Caco-2 (cell line): ENCODE measurements around the gene ARHGEF28. TPM values are rescaled to one million over a fixed set of nuclear protein-coding genes. Genes with fewer than 3 reads are reported as not detected.

Source experiments
- BruUV-seq: library from RNA; stranded (reverse); fragments of 400-500 nt; replicated peaks from 2 replicates; lab custom pipeline; 2021; lab: Mats Ljungman, UMichigan
- CTCF ChIA-PET: fragments of 300-600 bp; sonication (Branson Sonifier 250); formaldehyde crosslinking; loops from one replicate; lab custom pipeline; 2022; ENCODE audit warnings: antibody characterized with exemption; lab: Charles Lee
- POLR2A ChIA-PET: fragments of 300-600 bp; sonication (Branson Sonifier 250); formaldehyde crosslinking; loops from one replicate; lab custom pipeline; 2022; ENCODE audit warnings: antibody characterized with exemption; lab: Charles Lee
- DNase-seq, 2 experiments: peaks; one replicate each; pipeline versions ENCODE4 v3.0.0 to v3.0.0-alpha.2; 2020 to 2022
- H3K27me3 ChIP-seq: replicated peaks from 2 replicates; pipeline ENCODE4 v1.6.0; 2011; ENCODE audit warnings: low read length; ENCODE audit not compliant: control insufficient read depth, insufficient read depth
- H3K36me3 ChIP-seq: 2 replicates; pipeline ENCODE4 v1.5.1; 2011; ENCODE audit warnings: low read length; ENCODE audit not compliant: control insufficient read depth, insufficient read depth
- H3K4me1 ChIP-seq: fragments of 250-450 bp; sonication (Bioruptor Pico); 2 replicates; pipeline ENCODE4 v1.5.1; 2020; ENCODE audit warnings: mild to moderate bottlenecking
- H3K4me3 ChIP-seq: 2 replicates; pipeline ENCODE4 v1.5.1; 2011; ENCODE audit warnings: low read depth, mild to moderate bottlenecking, control low read depth, low read length
- H3K9me3 ChIP-seq: fragments of 250-450 bp; sonication (Bioruptor Pico); 2 replicates; pipeline ENCODE4 v1.5.1; 2020; ENCODE audit warnings: mild to moderate bottlenecking, moderate library complexity
- H3K27ac Mint-ChIP-seq: one replicate; pipeline ENCODE4 v1.8.0; 2022; ENCODE audit warnings: mixed read lengths; ENCODE audit not compliant: unreplicated experiment
- H3K27me3 Mint-ChIP-seq: one replicate; pipeline ENCODE4 v1.8.0; 2022; ENCODE audit warnings: mixed read lengths; ENCODE audit not compliant: insufficient read depth, unreplicated experiment
- H3K36me3 Mint-ChIP-seq: one replicate; pipeline ENCODE4 v1.8.0; 2022; ENCODE audit warnings: mild to moderate bottlenecking, mixed read lengths; ENCODE audit not compliant: insufficient read depth, unreplicated experiment
- H3K4me1 Mint-ChIP-seq: one replicate; pipeline ENCODE4 v1.8.0; 2022; ENCODE audit warnings: low read depth, mixed read lengths; ENCODE audit not compliant: unreplicated experiment
- H3K4me3 Mint-ChIP-seq: one replicate; pipeline ENCODE4 v1.8.0; 2022; ENCODE audit warnings: mild to moderate bottlenecking, moderate library complexity, mixed read lengths; ENCODE audit not compliant: unreplicated experiment
- H3K9me3 Mint-ChIP-seq: one replicate; pipeline ENCODE4 v1.8.0; 2022; ENCODE audit warnings: mixed read lengths; ENCODE audit not compliant: unreplicated experiment
- intact Hi-C: fragments of 100-400 bp; cut with micrococcal nuclease; formaldehyde crosslinking; loops from one replicate; pipeline ENCODE4 v1.10.0; 2022; ENCODE audit not compliant: unreplicated experiment
- total RNA-seq: library from RNA; stranded (reverse); gene quantifications from 2 replicates; pipeline ENCODE4 v1.2.3, GENCODE V29; 2022
- TF ChIP-seq, protein P1 (sequence below), 2 experiments: fragments of 200-600 bp in 1 of 2; IDR thresholded peaks; 1 replicate in 1 of 2; 2 replicates in 1 of 2; pipeline versions ENCODE4 v1.5.1 to v1.8.0; 2011 to 2022; ENCODE audit warnings: antibody characterized with exemption in 1 of 2, control low read depth in 1 of 2, inconsistent platforms in 1 of 2, low read depth in 1 of 2, low read length in 1 of 2, mild to moderate bottlenecking in 1 of 2, moderate library complexity in 1 of 2; ENCODE audit not compliant: insufficient read depth in 1 of 2, severe bottlenecking in 1 of 2, unreplicated experiment in 1 of 2

Gene ARHGEF28
- total RNA-seq, 1 experiment from 2014 or later = 4.6 TPM

GRCh38 chr5:73918791-73919221 lies 292.8 kb downstream of the ARHGEF28 start:
- Mint-ChIP-seq H3K27me3 (no peaks in the 10 kb centered on the region), H3K4me3 (no peak overlapping the region), H3K27ac (no peak overlapping the region), H3K4me1 (no peaks in the 10 kb centered on the region), H3K36me3 (no peaks in the 10 kb centered on the region), H3K9me3 (no peaks in the 10 kb centered on the region)
- no peak for DNase-seq
- BruUV-seq = no TSS peak
- Histone ChIP-seq H3K9me3 (no peaks in the 10 kb centered on the region), H3K27me3 (no peaks in the 10 kb centered on the region), H3K4me1 (no peaks in the 10 kb centered on the region), H3K36me3 (no peaks in the 10 kb centered on the region), H3K4me3 (no peak overlapping the region)
- ChIA-PET CTCF (no interaction called here), POLR2A (no interaction called here)
- TF ChIP-seq, protein P1, sequence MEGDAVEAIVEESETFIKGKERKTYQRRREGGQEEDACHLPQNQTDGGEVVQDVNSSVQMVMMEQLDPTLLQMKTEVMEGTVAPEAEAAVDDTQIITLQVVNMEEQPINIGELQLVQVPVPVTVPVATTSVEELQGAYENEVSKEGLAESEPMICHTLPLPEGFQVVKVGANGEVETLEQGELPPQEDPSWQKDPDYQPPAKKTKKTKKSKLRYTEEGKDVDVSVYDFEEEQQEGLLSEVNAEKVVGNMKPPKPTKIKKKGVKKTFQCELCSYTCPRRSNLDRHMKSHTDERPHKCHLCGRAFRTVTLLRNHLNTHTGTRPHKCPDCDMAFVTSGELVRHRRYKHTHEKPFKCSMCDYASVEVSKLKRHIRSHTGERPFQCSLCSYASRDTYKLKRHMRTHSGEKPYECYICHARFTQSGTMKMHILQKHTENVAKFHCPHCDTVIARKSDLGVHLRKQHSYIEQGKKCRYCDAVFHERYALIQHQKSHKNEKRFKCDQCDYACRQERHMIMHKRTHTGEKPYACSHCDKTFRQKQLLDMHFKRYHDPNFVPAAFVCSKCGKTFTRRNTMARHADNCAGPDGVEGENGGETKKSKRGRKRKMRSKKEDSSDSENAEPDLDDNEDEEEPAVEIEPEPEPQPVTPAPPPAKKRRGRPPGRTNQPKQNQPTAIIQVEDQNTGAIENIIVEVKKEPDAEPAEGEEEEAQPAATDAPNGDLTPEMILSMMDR (IDR thresholded peaks at IDR 0.05; ENCODE audit: insufficient read depth in 1 of 2, low read depth in 1 of 2, low read length in 1 of 2, severe bottlenecking in 1 of 2, unreplicated experiment in 1 of 2) = no peak
- intact Hi-C loops = no loop called here

- no peaks in the 10 kb centered on the region for H3K36me3 Mint-ChIP-seq
- BruUV-seq = no TSS peak
Observed at GRCh38 chr5:73921741-73922140, 295.7 kb downstream of the ARHGEF28 start.

DNA sequence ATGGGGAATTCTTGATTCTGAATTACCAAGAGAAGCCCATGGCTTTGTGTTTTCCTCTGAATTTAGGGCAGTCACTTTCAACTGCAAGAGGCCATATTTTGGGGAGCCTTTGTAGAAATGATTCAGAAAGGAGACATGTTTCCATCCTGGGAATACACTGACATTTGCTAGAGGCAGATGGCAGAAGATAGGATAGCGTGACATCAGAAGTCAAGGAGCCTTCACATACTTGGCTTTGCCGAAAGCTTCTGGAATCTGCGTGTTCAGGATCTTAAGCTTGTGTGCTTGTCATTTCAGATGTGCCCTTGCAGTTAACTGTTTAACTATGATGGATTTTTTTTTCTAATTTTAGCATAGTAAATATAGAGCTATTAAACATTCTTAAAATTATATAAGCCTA lies 296.2 kb downstream of the ARHGEF28 start:
- ChIA-PET POLR2A (no interaction called here), CTCF (no interaction called here)
- H3K36me3 ChIP-seq = no peaks in the 10 kb centered on the region
- DNase-seq = no peak
- Mint-ChIP-seq H3K36me3 (no peaks in the 10 kb centered on the region), H3K4me1 (no peaks in the 10 kb centered on the region), H3K27me3 (no peaks in the 10 kb centered on the region), H3K27ac (no peak overlapping the region), H3K9me3 (no peaks in the 10 kb centered on the region), H3K4me3 (no peak overlapping the region)
- intact Hi-C loops = no loop called here
- TF ChIP-seq, protein P1 (IDR thresholded peaks at IDR 0.05; ENCODE audit: insufficient read depth in 1 of 2, low read depth in 1 of 2, low read length in 1 of 2, severe bottlenecking in 1 of 2, unreplicated experiment in 1 of 2) = no peak
- no peaks in the 10 kb centered on the region for H3K4me1 ChIP-seq
- H3K4me3 ChIP-seq = no peak overlapping the region
- BruUV-seq = no TSS peak
- no peaks in the 10 kb centered on the region for H3K27me3 ChIP-seq
- H3K9me3 ChIP-seq = no peaks in the 10 kb centered on the region

More at GRCh38 chr5:73921741-73922140, 295.7 kb downstream of the ARHGEF28 start:
- TF ChIP-seq, protein P1 (IDR thresholded peaks at IDR 0.05; ENCODE audit: insufficient read depth in 1 of 2, low read depth in 1 of 2, low read length in 1 of 2, severe bottlenecking in 1 of 2, unreplicated experiment in 1 of 2) = no peak
- Mint-ChIP-seq H3K9me3 (no peaks in the 10 kb centered on the region), H3K27ac (no peak overlapping the region), H3K27me3 (no peaks in the 10 kb centered on the region), H3K4me3 (no peak overlapping the region), H3K4me1 (no peaks in the 10 kb centered on the region)
- CTCF ChIA-PET = no interaction called here
- no peaks in the 10 kb centered on the region for H3K36me3 ChIP-seq
- no peaks in the 10 kb centered on the region for H3K9me3 ChIP-seq
- H3K4me1 ChIP-seq = no peaks in the 10 kb centered on the region
- POLR2A ChIA-PET = no interaction called here
- intact Hi-C loops = no loop called here
- DNase-seq = no peak
- H3K4me3 ChIP-seq = no peak overlapping the region
- H3K27me3 ChIP-seq = no peaks in the 10 kb centered on the region
